Sciatic nerve (tissue), 1 donor: ENCODE data around the gene PPM1B. TPM values are rescaled to one million over a fixed set of nuclear protein-coding genes. Genes with fewer than 3 reads are reported as not detected.

Source experiments
- total RNA-seq: library from RNA; stranded (reverse); fragmentation: NEBNext Ultra II Directional; extraction: Animal tissue kit (Norgen Biotek cat#: 25700); gene quantifications from one replicate; pipeline ENCODE4 v1.2.1, GENCODE V29; 2021
- donor health status: DM: no; HTN: no; CAD: no.

PPM1B gene
- total RNA-seq, 1 donor from 2014 or later, result 50.9 TPM

Other genes with a start within 250 kb of the PPM1B start
- gene LRPPRC, start 172.9 kb upstream of the PPM1B start, total RNA-seq, result 59.7 TPM
- gene SLC3A1, start 106.6 kb downstream of the PPM1B start, total RNA-seq, result 0.31 TPM
- gene PREPL, start 192.6 kb downstream of the PPM1B start, total RNA-seq, result 66.9 TPM
- gene CAMKMT, start 193.1 kb downstream of the PPM1B start, total RNA-seq, result 11.9 TPM